Activated CD4-positive, alpha-beta T cell treated with anti-CD3 and anti-CD28 coated beads, Interleukin-2, amount 50 U/mL, for 24 hours (primary cell): ENCODE data around the gene TBC1D7.

ENCODE experiments used
- DNase-seq, 2 donors: peaks; one replicate each; pipeline ENCODE4 v3.0.0-alpha.2; 2020; ENCODE audit warnings: low read depth in 1 of 2, low spot score in 1 of 2

Gene TBC1D7

GRCh38 chr6:13296536-13296997 lies 31.8 kb downstream of the TBC1D7 start:
- no peak for DNase-seq

- DNase-seq: no peak
These were observed 32.8 kb downstream of the TBC1D7 start for GRCh38 chr6:13295576-13295975.

GRCh38 chr6:13294499-13295069 lies 33.8 kb downstream of the TBC1D7 start:
- no peak for DNase-seq

- DNase-seq: no peak
These were observed 35.6 kb downstream of the TBC1D7 start for GRCh38 chr6:13292774-13293173.

- DNase-seq: no peak
These were observed 38.0 kb downstream of the TBC1D7 start for GRCh38 chr6:13290335-13290734.

GRCh38 chr6:13289789-13290318 lies 38.5 kb downstream of the TBC1D7 start:
- DNase-seq: no peak

GRCh38 chr6:13288969-13289391 lies 39.4 kb downstream of the TBC1D7 start:
- DNase-seq: no peak

GRCh38 chr6:13288481-13288880 lies 39.9 kb downstream of the TBC1D7 start:
- no peak for DNase-seq

GRCh38 chr6:13287104-13287503 lies 41.2 kb downstream of the TBC1D7 start:
- no peak for DNase-seq

- DNase-seq: no peak
These were observed 42.2 kb downstream of the TBC1D7 start for GRCh38 chr6:13286181-13286580.

GRCh38 chr6:13285705-13286104 lies 42.6 kb downstream of the TBC1D7 start:
- no peak for DNase-seq

GRCh38 chr6:13284646-13285045 lies 43.7 kb downstream of the TBC1D7 start:
- DNase-seq: no peak

GRCh38 chr6:13283331-13283730 lies 45.0 kb downstream of the TBC1D7 start:
- DNase-seq: no peak

GRCh38 chr6:13282393-13283069 lies 45.8 kb downstream of the TBC1D7 start:
- no peak for DNase-seq

GRCh38 chr6:13281686-13282085 lies 46.7 kb downstream of the TBC1D7 start:
- no peak for DNase-seq

GRCh38 chr6:13280254-13280653 lies 48.1 kb downstream of the TBC1D7 start:
- no peak for DNase-seq

GRCh38 chr6:13278991-13279390 lies 49.3 kb downstream of the TBC1D7 start:
- no peak for DNase-seq

- DNase-seq: no peak
These were observed 50.2 kb downstream of the TBC1D7 start for GRCh38 chr6:13278164-13278563.

GRCh38 chr6:13277231-13277630 lies 51.1 kb downstream of the TBC1D7 start:
- DNase-seq: no peak

- DNase-seq: no peak
These were observed 52.8 kb downstream of the TBC1D7 start for GRCh38 chr6:13275435-13275989.

GRCh38 chr6:13274707-13275434 lies 53.5 kb downstream of the TBC1D7 start:
- DNase-seq: no peak
